GM15510 (cell line): Measurements from ENCODE around the gene PGAM1.

ENCODE experiments used
- POLR2A ChIP-seq: IDR thresholded peaks from 3 replicates; pipeline ENCODE4 v1.6.1; 2011; ENCODE audit warnings: borderline replicate concordance; ENCODE audit not compliant: insufficient read length; ENCODE audit errors: extremely low read depth

Gene PGAM1

DNA sequence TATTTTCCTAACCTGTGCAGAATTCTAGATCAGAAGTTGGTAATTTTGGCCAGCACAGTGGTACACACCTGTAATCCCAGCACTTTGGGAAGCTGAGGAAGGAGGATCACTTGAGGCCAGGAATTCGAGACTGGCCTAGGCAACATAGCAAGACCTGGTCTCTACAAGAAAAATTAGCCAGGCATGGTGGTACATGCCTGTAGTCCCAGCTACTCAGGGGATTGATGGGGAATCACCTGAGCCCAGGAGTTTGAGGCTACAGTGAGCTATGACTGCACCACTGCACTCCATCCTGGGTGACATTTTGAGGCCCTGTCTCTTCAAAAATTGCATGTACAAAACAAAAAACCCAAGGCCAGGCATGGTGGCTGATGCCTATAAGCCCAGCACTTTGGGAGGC, 8.6 kb downstream of the PGAM1 start:
- TF ChIP-seq POLR2A = no peak

DNA sequence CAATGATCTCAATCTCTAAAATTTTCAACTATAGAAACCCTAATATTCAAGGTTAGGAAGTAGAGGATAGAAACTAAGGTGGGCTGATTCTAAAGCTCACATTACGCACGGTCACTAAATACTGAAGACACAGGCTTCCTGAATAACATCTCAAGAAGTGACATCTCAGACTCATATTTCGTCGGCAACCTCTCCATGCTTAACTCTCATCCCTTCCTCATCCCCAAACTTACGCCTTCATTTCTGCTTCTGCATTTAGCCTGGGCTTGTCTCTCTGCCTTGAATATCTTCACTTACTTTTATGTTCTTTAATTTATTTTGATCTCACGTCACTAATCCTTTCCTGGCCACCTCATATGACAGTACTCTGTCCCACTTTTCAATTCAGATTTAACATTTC, 9.2 kb downstream of the PGAM1 start:
- TF ChIP-seq POLR2A = no peak

DNA sequence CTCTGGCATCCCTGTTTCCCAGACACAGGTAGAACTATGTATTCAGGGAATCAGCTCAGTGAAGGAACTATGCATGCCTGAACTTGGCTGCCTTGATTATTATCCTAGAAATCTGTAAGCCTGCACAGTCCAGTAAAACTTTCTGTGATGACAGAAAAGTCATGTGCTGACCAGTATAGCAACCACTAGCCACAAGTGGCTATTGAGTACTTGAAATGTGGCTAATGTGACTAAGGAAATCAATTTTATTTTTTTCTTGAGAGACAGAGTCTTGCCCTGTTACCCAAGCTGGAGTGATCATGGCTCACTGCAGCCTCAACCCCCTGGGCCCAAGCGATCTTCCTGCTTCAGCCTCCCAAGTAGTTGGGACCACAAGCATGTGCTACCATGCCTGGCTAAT, 16.3 kb downstream of the PGAM1 start:
- no peak for TF ChIP-seq POLR2A

DNA sequence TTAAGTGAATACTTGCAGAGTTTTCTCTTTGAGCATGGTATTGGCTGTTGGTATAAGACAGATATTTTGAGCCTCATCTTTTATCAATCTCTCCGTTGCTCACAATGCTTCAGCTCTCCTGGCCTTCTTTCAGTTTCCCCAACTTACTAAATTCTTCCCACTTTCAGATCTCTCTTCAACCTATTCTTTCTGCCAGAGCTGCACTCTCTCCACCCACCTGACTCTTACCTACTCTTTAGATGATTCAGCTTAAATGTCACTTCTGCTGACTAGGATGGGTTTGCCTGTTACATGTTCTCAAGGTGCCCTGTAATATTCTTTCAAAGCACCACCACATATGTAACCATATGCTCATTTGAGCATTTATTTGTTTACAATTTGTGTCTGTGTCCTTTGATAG, 18.2 kb downstream of the PGAM1 start:
- no peak for TF ChIP-seq POLR2A

DNA sequence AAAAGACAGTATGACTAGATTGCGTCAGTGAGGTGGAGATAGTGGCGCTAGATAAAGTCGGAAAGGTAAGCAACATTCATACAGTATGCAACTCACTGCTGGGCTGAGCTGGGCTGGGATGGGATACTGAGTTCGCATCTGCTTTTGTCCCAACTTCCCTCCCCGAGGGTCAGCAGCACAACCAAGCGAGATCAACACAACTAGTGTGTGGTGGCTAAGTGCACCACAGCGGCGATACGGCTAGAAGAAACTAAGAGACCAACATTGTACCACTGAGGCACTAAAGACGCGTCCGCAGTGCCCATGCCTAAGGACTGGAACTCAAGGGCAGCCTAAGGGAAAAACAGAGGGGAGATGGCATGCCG, 19.3 kb downstream of the PGAM1 start:
- TF ChIP-seq POLR2A = no peak

DNA sequence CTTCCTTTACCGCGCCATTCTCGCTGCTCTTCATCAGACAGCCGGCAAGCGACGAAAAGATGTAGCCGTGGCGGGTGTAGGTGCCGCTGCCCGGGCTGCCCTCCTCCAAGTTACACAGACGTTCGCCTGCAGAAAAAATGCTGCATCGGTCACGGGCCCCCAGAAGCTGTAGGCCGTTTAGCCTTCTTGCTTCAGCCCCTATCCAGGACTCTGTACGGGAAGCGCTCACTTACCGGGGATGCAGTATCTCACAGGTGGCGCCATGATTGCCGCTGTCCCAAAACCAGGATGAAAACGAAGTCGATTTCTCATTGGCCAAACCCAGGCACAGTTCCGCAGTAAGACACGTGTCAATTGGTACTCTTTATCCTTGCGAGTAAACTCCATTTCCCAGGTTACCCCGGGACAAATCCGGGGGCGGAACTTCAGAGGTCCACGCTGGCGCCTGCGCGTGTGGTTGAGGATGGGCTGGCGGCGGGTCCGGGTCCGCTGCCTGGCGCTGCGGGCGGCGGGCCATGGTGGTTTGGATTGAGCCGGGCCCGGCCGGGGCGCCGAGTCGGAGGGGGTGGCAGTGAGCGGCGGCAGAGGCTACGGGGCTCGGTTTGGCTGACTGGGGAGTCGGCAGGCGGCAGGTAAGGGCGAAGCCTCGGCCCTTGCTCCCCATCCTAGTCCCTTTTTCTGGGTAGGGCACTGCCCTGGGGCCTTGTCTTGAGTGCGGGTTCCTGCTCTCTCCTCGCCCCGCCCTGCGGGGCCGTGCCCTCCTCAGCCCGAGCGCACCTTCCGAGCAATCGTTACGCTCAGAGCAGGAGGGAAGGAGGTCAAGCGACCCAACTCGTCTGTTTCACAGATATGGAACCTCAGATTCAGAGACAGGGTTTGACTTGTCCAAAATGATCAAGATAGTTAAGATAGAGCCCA, 20.0 kb downstream of the PGAM1 start, which contains the start of the genes EXOSC1 and ZDHHC16:
Gene EXOSC1, minus strand, starts transcription at position 285 of the 918 bp plus-strand sequence. Its CDS starts 21 bp downstream, at position 264.
Gene ZDHHC16, plus strand, starts transcription at position 454 of the 918 bp plus-strand sequence. CDS start 5,501 bp downstream, outside the sequence.
- TF ChIP-seq POLR2A = peak; percentile 91

DNA sequence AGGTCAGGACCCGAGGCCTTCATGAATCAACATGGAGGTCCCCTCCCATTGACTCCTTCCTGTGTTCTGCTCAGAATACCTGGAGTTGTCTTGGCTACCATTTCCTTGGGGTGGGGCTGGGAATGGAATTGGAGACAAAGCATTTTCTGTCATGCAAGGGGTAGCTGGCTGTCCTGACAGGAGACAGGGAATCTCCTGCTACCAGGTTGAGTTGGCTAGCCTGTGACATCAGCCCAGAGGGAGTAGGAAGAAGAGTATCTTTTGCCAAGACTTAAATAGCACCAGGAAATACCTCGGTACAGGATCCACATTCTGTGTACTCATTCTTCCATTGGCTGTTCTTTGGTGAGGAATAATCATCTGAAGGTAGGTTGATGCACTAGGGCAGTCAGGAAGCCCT, 24.8 kb downstream of the PGAM1 start:
- no peak for TF ChIP-seq POLR2A

DNA sequence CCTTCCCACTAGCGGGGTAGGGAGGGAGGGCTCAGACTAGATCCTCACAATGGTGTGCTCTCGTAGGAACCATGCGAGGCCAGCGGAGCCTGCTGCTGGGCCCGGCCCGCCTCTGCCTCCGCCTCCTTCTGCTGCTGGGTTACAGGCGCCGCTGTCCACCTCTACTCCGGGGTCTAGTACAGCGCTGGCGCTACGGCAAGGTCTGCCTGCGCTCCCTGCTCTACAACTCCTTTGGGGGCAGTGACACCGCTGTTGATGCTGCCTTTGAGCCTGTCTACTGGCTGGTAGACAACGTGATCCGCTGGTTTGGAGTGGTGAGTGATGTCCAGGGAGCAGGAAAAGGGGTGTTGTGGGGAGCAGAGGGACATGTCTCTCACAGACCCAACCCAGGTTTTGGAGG, 25.6 kb downstream of the PGAM1 start:
- TF ChIP-seq POLR2A = no peak

DNA sequence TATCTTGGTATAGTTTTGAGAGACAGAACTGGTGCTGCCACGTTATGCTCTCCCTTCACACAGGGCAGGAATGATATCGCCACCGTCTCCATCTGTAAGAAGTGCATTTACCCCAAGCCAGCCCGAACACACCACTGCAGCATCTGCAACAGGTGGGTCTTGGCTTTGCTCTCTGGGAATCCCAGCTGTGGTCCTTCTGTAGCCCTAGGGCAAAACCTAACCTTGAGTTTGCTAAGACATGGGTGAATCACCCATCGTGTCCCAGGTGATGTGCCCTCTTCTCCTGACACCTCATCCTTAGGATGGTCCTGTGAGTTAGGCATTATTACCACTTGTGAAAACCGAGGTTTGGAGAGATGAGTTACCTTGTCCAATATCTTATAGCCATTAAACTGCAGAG, 26.4 kb downstream of the PGAM1 start:
- no peak for TF ChIP-seq POLR2A

DNA sequence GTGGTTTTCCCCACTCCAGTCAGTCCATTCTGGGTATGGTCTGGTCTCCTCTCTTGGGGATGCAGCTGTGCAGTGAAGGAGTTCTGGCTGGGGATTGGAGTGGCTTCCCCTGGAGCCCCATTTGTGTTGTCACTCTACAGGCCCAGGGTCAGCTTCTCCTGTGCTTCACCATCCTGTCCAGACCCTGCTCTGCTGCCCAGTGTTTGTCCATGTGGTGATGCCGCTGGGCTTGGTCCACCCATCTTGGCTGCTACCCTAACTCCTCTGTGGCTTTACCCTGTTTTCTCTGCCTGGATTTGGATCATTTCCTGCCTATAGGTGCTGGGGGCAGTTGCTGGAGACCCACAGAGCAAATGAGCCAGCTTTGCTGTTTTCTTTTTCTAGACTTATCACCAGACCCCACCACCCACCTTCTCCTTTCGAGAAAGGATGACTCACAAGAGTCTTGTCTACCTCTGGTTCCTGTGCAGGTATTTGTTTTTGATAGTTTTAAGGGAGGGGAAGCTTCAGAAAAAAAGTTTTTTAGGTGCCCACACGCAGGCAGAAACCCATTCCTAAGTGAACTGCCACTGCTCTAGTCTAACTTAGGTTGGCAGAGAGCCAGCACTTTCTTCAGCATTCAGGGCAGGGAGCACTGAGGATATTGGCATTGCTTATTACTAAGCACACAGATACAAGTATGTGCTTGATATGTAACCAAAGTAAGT, 28.5 kb downstream of the PGAM1 start:
- no peak for TF ChIP-seq POLR2A

DNA sequence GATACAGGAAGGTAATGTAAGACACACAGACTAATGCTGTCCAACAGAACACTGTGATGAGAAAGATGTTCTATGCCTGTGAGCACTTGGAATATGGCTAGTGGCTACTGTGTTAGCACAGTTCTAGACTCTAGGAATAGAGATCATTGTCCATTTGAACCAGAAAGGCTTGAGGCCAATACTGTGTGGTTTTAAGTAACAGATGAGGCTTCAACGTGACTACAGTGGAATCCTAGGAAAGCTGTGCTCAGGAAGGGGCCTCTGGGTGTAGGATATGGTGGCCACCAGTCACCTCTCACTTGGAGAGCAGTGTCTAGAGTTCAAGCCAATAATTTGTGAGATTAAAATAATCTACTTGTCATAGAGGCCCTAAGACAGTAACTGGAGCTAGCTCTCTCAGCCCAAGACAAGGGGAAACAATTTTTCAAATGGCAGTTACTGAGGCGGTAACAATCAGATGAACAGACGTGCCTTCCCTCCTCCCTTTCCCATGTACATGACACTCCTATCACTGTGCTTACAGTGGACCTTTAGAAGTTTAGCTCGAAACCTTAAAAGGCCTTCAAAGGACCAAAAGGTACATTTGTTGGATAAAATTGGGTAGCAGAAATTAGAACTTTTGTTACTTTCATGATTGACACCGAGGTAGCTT, 30.2 kb downstream of the PGAM1 start:
- no peak for TF ChIP-seq POLR2A

DNA sequence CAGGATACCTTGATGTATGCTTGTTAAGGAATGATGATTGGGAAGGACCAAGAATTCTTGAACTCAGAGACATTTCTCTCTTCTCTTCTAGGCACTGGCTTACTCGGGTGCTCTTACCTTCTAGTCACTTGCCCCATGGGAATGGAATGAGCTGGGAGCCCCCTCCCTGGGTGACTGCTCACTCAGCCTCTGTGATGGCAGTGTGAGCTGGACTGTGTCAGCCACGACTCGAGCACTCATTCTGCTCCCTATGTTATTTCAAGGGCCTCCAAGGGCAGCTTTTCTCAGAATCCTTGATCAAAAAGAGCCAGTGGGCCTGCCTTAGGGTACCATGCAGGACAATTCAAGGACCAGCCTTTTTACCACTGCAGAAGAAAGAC, 30.7 kb downstream of the PGAM1 start:
- TF ChIP-seq POLR2A = no peak

DNA sequence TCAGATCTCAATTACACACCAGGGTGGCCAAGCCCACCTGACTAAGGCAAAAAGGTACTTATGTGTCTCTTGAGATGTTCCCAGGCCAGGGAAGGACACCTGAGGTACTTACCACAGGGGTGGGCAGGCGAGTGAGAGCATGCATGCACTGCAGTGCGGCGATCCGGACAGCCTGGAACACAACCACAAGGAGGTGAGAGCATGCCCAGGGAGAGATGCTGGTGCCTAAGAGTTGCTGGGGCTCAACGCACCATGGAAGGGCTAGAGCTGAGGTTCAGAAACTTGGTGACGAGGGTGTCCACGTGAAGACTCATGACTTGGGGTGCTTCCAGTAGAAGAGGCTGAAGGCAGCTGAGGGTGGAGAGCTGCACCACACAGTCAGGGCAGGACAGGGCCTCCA, 33.1 kb downstream of the PGAM1 start:
- no peak for TF ChIP-seq POLR2A

DNA sequence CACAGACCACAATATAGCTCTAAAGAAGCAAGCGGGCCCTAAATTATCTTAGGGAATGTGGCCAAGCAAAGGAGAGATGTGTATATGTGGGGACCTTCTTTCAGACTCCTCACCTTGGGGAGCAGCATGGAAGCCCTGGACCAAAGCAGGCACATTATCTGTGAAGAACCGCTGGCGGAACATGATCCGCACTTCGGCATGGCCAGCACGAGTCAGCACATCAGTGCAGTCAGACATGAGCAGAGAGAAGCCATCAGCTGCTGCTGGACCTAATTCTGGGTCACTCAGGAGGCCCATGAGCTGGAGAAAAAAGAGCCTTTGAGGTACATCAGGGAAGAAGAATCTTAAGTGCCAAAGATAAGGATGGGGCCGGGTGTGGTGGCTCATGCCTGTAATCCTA, 33.9 kb downstream of the PGAM1 start:
- no peak for TF ChIP-seq POLR2A

DNA sequence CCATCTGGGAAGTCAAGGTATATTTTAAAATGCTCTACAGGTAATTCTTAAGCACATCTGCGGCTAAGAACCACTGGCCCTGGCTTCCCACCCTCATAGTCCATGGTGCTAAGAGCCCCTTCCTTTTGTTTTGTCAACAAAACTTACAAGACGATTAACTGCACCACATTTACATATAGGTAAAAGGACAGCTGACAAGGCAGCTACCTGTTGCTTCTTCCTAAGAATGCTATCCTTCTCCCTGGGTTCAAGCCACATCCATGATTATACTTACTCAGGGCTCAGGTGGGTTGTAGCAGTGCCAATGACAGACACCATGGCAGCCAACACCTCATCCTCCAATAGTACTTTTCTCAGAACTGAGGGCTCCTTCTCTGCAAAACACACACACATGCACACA, 36.3 kb downstream of the PGAM1 start:
- no peak for TF ChIP-seq POLR2A
